HG03097 (cell line): ENCODE measurements around the gene IFI6.
"Not testable (repeated sequence)": the region's sequence is repeated elsewhere in the genome, so short reads cannot be mapped to it uniquely, and the experiment has no call there.

Experiments
- ATAC-seq: cut with Tn5 transposase; IDR thresholded peaks from one replicate; pipeline ENCODE4 v1.9.1; 2021; ENCODE audit not compliant: unreplicated experiment, low FRiP score

The IFI6 gene

GRCh38 chr1:27652111-27652864 is 19.7 kb downstream of the IFI6 start:
- ATAC-seq: no peak

GRCh38 chr1:27650539-27651175 is 21.3 kb downstream of the IFI6 start:
- ATAC-seq: no peak

- no peak for ATAC-seq
Measured at GRCh38 chr1:27650171-27650538, 21.8 kb downstream of the IFI6 start.

- no peak for ATAC-seq
Measured at GRCh38 chr1:27649306-27649635, 22.7 kb downstream of the IFI6 start.

- no peak for ATAC-seq
Measured at GRCh38 chr1:27648602-27649305, 23.2 kb downstream of the IFI6 start.

GRCh38 chr1:27647328-27647727 is 24.7 kb downstream of the IFI6 start:
- ATAC-seq: no peak

GRCh38 chr1:27646676-27647075 is 25.3 kb downstream of the IFI6 start:
- no peak for ATAC-seq

GRCh38 chr1:27645071-27645415 is 26.9 kb downstream of the IFI6 start:
- no peak for ATAC-seq

GRCh38 chr1:27644369-27645070 is 27.5 kb downstream of the IFI6 start:
- ATAC-seq: no peak

GRCh38 chr1:27643600-27644368 is 28.2 kb downstream of the IFI6 start:
- ATAC-seq: no peak

GRCh38 chr1:27640514-27640913 is 31.5 kb downstream of the IFI6 start:
- ATAC-seq: not testable (repeated sequence)

- ATAC-seq: no peak
Measured at GRCh38 chr1:27638805-27639204, 33.2 kb downstream of the IFI6 start.

GRCh38 chr1:27638047-27638734 is 33.8 kb downstream of the IFI6 start:
- ATAC-seq: no peak

GRCh38 chr1:27635396-27636142 is 36.4 kb downstream of the IFI6 start:
- no peak for ATAC-seq

- no peak for ATAC-seq
Measured at GRCh38 chr1:27634985-27635367, 37.0 kb downstream of the IFI6 start, which contains the start of gene FGR. TSS of gene FGR (minus strand) at chr1:27635185. CDS start at chr1:27623916, 11,269 bp downstream.

GRCh38 chr1:27634177-27634984 is 37.6 kb downstream of the IFI6 start:
- ATAC-seq: no peak

GRCh38 chr1:27633640-27634176 is 38.3 kb downstream of the IFI6 start:
- ATAC-seq: no peak

GRCh38 chr1:27633298-27633610 is 38.7 kb downstream of the IFI6 start:
- peak; percentile 2 for ATAC-seq
